GM18861 (cell line): ENCODE results near the gene EIF6.

ENCODE experiments used
- ATAC-seq: cut with Tn5 transposase; IDR thresholded peaks from one replicate; pipeline ENCODE4 v1.9.1; 2021; ENCODE audit not compliant: unreplicated experiment

Gene EIF6

GRCh38 chr20:35314816-35315631 lies 30.5 kb upstream of the EIF6 start:
- no peak for ATAC-seq

- ATAC-seq, result no peak
These were observed 27.7 kb upstream of the EIF6 start for GRCh38 chr20:35312318-35312717.

- ATAC-seq, result no peak
These were observed 27.2 kb upstream of the EIF6 start for GRCh38 chr20:35311822-35312221.

- no peak for ATAC-seq
These were observed 26.8 kb upstream of the EIF6 start for GRCh38 chr20:35311409-35311808.

GRCh38 chr20:35307666-35308653 lies 23.4 kb upstream of the EIF6 start:
- ATAC-seq, result no peak

- no peak for ATAC-seq
These were observed 22.5 kb upstream of the EIF6 start for GRCh38 chr20:35306931-35307517.

- no peak for ATAC-seq
These were observed 21.3 kb upstream of the EIF6 start for GRCh38 chr20:35305682-35306556.

- no peak for ATAC-seq
These were observed 20.4 kb upstream of the EIF6 start for GRCh38 chr20:35304956-35305355.

- no peak for ATAC-seq
These were observed 19.3 kb upstream of the EIF6 start for GRCh38 chr20:35303735-35304491.

- no peak for ATAC-seq
These were observed 18.8 kb upstream of the EIF6 start for GRCh38 chr20:35303382-35303734.

- ATAC-seq, result no peak
These were observed 18.1 kb upstream of the EIF6 start for GRCh38 chr20:35302421-35303335.

GRCh38 chr20:35301426-35301825 lies 16.9 kb upstream of the EIF6 start:
- ATAC-seq, result no peak

- ATAC-seq, result no peak
These were observed 16.1 kb upstream of the EIF6 start for GRCh38 chr20:35300469-35301262.

GRCh38 chr20:35299780-35300179 lies 15.2 kb upstream of the EIF6 start:
- ATAC-seq, result no peak

- ATAC-seq, result no peak
These were observed 13.7 kb upstream of the EIF6 start for GRCh38 chr20:35298264-35298663.

- ATAC-seq, result no peak
These were observed 13.2 kb upstream of the EIF6 start for GRCh38 chr20:35297740-35298139.

GRCh38 chr20:35297155-35297554 lies 12.6 kb upstream of the EIF6 start:
- ATAC-seq, result no peak

GRCh38 chr20:35296101-35296554 lies 11.6 kb upstream of the EIF6 start:
- no peak for ATAC-seq
